T-helper 1 cell treated with Interleukin-12 subunit alpha and Interleukin-12 subunit beta and Interleukin-4 antibody, amounts not matched to agents 30 μg/mL and 1 μg/mL, for 36 hours (primary cell): ENCODE data around the gene UPB1.
"Not testable (repeated sequence)": the region's sequence is repeated elsewhere in the genome, so short reads cannot be mapped to it uniquely, and the experiment has no call there.

Experiments used
- H3K27ac Mint-ChIP-seq: one replicate; pipeline ENCODE4 v1.8.0; 2021; ENCODE audit warnings: mild to moderate bottlenecking, mixed read lengths
- H3K27me3 Mint-ChIP-seq: one replicate; pipeline ENCODE4 v1.8.0; 2021; ENCODE audit warnings: low read depth, mixed read lengths
- H3K36me3 Mint-ChIP-seq: one replicate; pipeline ENCODE4 v1.8.0; 2021; ENCODE audit warnings: low read depth, mixed read lengths
- H3K4me1 Mint-ChIP-seq: one replicate; pipeline ENCODE4 v1.8.0; 2021; ENCODE audit warnings: low read depth, mixed read lengths
- H3K4me3 Mint-ChIP-seq: one replicate; pipeline ENCODE4 v1.8.0; 2021; ENCODE audit warnings: mild to moderate bottlenecking, moderate library complexity, mixed read lengths
- H3K9me3 Mint-ChIP-seq: one replicate; pipeline ENCODE4 v1.8.0; 2021; ENCODE audit warnings: mixed read lengths

Gene UPB1

DNA sequence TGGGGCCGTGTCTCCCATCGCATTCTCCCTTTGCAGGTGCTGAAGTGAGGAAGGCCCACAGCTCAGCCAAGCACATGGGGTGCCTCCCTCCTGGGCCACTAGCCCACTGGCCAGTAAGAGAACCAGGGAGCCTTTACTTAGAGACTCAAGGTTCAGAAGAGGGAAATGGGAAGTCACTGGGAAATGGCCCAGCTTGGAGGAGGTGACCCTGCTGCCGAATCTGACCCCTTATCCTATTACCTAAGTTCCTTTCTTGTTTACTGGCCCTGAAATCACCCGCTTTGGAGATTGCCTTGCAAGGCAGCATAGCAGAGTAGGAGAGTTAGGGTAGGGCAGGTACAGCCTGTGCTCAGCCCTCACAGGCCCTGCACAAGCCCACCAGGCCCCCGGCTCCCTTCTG lies 24.4 kb downstream of the UPB1 start:
- peaks cover 5% of the 10 kb centered on the region for H3K27me3 Mint-ChIP-seq
- no peaks in the 10 kb centered on the region for H3K36me3 Mint-ChIP-seq
- H3K9me3 Mint-ChIP-seq: no peaks in the 10 kb centered on the region
- no peak overlapping the region for H3K4me3 Mint-ChIP-seq
- peaks cover 6% of the 10 kb centered on the region for H3K4me1 Mint-ChIP-seq
- H3K27ac Mint-ChIP-seq: no peak overlapping the region

DNA sequence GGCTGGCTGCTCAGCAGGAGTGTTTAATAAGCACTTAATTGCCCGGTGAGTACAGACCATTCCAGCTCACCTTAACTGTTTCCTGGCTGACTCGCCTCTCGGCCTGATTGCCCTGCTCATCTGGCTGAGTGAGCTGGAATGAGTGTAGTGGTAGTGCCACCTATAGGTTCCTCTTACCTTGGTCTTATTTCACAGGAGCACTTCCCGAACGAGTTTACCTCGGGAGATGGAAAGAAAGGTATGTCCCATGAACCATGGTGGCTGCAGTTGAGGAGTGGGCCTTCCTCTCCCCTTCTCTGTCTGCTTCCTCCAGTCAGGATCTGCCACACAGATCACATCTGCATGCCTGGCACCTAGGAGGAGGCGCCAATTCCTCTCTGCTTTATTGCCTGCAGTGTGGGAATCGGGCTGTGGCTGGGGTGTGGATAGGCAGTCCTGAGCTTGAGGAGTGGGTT lies 26.7 kb downstream of the UPB1 start:
- peaks cover 5% of the 10 kb centered on the region for H3K27me3 Mint-ChIP-seq
- H3K4me1 Mint-ChIP-seq: peaks cover 10% of the 10 kb centered on the region
- H3K9me3 Mint-ChIP-seq: no peaks in the 10 kb centered on the region
- no peak overlapping the region for H3K4me3 Mint-ChIP-seq
- no peak overlapping the region for H3K27ac Mint-ChIP-seq
- no peaks in the 10 kb centered on the region for H3K36me3 Mint-ChIP-seq

DNA sequence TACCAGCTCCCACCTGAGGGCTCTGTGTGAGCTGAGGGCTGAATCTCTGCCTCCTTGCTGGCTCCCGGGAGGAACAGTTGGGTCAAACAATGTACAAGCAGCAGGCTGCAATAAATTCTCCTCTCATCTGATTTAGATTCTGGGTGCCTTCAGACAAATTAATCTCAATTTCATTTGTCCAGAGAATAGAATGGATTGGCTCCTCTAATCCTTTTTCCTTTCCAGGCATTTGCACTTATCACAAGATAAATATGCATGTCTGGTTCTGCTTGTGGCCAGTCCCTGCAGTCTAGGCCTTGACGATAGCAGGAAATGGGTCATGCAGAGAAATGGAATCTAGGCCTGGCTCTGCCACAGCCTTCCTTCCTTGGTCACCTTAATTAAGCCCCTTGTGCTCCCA lies 28.7 kb downstream of the UPB1 start:
- Mint-ChIP-seq H3K4me3 (no peak overlapping the region), H3K27ac (no peak overlapping the region), H3K27me3 (no peaks in the 10 kb centered on the region), H3K9me3 (no peaks in the 10 kb centered on the region), H3K4me1 (peaks cover 9% of the 10 kb centered on the region), H3K36me3 (no peaks in the 10 kb centered on the region)

DNA sequence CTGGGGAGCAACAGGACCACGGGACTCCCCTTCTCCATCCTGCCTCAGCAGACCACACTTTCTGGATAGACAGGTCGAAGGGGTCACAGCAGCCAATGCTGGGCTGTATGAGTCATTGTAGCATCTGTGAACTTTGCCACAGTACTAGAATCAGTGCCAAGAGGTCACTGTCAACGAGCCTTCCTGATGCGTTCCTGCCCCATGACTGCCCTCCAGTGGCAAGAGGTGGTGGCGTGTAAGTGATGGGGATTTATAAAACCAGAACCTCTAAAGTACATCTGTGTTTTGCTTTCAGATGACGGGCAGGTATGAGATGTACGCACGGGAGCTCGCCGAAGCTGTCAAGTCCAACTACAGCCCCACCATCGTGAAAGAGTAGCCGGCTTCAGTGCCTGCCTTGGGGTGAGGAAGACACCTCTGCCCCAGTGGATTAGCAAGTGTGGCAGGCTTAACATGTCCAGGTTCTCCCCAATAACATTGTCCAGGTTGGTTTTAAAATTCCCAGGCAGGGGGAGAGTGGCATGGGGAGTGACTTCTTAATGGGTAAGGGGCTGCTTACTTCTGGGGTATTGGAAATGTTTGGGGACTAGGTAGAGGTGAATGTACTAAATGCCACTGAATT lies 30.4 kb downstream of the UPB1 start:
- H3K4me1 Mint-ChIP-seq: peaks cover 9% of the 10 kb centered on the region
- H3K4me3 Mint-ChIP-seq: no peak overlapping the region
- no peaks in the 10 kb centered on the region for H3K27me3 Mint-ChIP-seq
- H3K36me3 Mint-ChIP-seq: no peaks in the 10 kb centered on the region
- H3K9me3 Mint-ChIP-seq: no peaks in the 10 kb centered on the region
- no peak overlapping the region for H3K27ac Mint-ChIP-seq

DNA sequence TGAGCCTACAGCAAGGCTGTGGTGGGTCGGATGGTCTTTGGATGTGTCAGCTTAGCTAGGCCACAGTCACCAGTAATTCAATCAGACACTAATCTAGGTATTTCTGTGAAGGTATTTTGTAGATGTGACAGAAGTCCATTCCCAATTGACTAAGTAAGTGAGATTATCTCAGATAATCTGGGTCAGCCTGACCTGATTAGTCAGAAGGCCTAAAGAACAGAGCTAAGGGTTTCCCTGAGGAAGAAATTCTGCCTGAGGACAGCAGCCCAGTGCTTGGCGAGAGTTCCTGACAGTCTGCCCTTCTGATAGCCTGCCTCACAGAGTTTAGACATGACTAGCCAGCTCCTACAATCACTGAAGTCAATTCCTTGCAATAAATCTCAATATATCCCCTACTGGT lies 31.1 kb downstream of the UPB1 start:
- Mint-ChIP-seq H3K36me3 (no peaks in the 10 kb centered on the region), H3K27ac (no peak overlapping the region), H3K4me3 (no peak overlapping the region), H3K9me3 (no peaks in the 10 kb centered on the region), H3K4me1 (peaks cover 9% of the 10 kb centered on the region), H3K27me3 (no peaks in the 10 kb centered on the region)

DNA sequence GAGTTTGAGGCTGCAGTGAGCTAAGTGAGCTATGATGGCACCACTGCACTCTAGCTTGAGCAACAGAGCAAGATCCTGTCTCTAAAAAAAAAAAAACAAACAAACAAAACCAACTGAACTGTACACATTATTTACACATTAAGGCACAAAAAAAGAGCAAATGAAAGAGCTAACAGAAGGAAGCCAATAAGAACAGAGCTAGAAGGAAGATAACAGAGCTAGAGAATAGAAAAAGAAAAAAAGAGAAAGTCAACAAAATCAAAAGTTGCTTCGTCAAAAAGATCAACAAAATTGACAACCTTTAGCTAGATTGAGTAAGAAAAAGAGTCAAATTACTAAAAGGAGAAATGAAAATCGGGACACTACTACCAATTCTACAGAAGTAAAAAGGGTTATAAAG lies 34.8 kb downstream of the UPB1 start:
- Mint-ChIP-seq H3K27me3 (no peaks in the 10 kb centered on the region), H3K9me3 (no peaks in the 10 kb centered on the region), H3K27ac (no peak overlapping the region), H3K36me3 (no peaks in the 10 kb centered on the region), H3K4me3 (no peak overlapping the region), H3K4me1 (peaks cover 6% of the 10 kb centered on the region)

DNA sequence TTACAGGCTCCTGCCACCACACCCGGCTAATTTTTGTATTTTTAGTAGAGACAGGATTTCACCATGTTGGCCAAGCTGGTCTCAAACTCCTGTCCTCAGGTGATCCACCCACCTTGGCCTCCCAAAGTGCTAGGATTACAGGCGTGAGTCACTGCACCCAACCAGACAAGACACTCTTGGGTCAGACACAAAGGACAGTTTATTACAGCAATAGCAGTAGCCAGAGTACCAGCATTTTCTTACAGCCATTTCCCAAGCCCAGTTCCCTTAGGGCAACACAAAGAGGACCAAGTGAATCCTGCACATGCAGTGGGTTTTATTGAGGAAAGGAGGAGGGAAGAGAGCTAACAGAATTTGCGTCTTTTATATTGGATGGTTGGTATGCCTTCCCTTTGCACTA lies 35.8 kb downstream of the UPB1 start:
- H3K36me3 Mint-ChIP-seq, H3K9me3 Mint-ChIP-seq, H3K4me3 Mint-ChIP-seq, H3K4me1 Mint-ChIP-seq, H3K27ac Mint-ChIP-seq, H3K27me3 Mint-ChIP-seq: not testable (repeated sequence)

DNA sequence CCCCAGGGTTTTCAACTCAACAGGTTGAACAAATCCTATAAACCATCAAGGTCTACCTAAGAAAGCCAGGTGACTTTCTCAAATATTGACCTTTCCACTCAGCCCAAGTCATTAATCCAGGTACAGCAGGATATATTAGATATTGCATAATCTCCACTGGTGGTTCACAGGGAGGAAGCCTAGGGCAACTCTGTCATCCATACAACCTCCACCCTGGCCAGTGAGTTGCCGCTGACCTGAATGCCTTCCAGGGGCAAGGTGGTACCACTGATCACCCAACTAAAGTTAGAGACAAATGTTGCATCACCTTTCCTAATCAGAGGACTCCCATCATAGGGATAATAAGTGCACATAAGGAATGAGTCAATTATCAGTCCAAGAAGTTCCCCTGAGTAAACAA lies 36.9 kb downstream of the UPB1 start:
- no peaks in the 10 kb centered on the region for H3K27me3 Mint-ChIP-seq
- H3K27ac Mint-ChIP-seq: no peak overlapping the region
- H3K36me3 Mint-ChIP-seq: no peaks in the 10 kb centered on the region
- H3K4me1 Mint-ChIP-seq: no peaks in the 10 kb centered on the region
- H3K9me3 Mint-ChIP-seq: no peaks in the 10 kb centered on the region
- H3K4me3 Mint-ChIP-seq: no peak overlapping the region

DNA sequence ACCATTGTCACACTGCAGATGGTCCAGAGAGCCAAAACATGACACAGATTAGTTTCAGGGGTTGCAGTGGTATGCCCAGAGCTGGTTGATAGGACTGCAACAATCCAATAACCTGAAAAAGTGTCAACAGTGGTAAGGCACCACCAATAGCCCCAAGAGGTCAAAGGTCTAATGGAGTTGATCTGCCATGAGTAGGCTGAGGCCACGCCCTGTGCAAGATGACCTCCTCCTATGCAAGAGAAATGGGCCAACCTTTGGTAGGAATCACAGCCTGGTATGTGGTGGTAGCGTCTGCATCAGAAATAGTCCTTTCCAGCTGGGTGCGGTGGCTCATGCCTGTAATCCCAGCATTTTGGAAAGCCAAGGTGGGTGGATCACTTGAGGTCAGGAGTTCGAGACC lies 40.2 kb downstream of the UPB1 start:
- H3K4me3 Mint-ChIP-seq: no peak overlapping the region
- H3K4me1 Mint-ChIP-seq: no peaks in the 10 kb centered on the region
- no peaks in the 10 kb centered on the region for H3K27me3 Mint-ChIP-seq
- no peaks in the 10 kb centered on the region for H3K9me3 Mint-ChIP-seq
- no peak overlapping the region for H3K27ac Mint-ChIP-seq
- H3K36me3 Mint-ChIP-seq: peaks cover 7% of the 10 kb centered on the region

DNA sequence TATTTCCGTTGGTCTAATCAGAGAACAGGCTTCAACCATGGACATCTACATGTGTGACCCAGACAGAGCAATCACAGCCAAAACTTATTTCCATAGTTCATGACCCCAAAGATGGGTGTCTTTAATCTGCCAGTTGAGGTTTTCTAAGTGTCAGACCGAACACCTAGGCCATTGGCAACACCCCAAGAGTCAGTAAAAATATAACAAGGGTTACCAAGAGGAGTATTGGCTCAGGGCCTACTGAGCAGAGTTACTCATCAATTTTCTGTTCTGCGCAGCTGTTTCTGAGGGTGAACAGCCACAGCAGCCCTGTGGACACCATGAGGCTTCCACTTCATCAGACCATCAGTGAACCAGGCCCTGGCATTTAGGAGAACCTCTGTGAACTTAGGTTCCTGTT lies 41.0 kb downstream of the UPB1 start:
- Mint-ChIP-seq H3K4me1 (no peaks in the 10 kb centered on the region), H3K27ac (no peak overlapping the region), H3K36me3 (peaks cover 13% of the 10 kb centered on the region), H3K4me3 (no peak overlapping the region), H3K9me3 (no peaks in the 10 kb centered on the region), H3K27me3 (no peaks in the 10 kb centered on the region)

DNA sequence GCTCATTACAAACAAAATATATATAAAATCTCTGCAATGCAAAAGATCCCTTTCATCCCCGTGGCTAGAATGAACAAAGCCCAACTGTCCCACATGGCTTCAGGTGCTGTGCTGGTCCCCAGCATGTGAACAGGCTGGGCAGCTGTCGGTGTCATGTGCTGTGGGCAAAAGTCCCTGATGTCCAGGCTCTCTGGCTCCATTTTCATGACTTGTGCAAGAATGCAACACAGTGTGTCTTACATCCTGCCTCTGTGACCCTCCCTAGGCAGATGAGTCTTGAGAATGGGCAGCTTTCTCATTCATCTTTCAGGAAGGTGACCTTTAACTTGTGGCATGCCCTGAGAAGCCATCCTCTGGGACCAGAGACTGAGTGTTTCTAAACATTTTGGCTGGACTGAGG lies 45.3 kb downstream of the UPB1 start:
- Mint-ChIP-seq H3K36me3 (peaks cover 20% of the 10 kb centered on the region), H3K4me3 (no peak overlapping the region), H3K9me3 (no peaks in the 10 kb centered on the region)

DNA sequence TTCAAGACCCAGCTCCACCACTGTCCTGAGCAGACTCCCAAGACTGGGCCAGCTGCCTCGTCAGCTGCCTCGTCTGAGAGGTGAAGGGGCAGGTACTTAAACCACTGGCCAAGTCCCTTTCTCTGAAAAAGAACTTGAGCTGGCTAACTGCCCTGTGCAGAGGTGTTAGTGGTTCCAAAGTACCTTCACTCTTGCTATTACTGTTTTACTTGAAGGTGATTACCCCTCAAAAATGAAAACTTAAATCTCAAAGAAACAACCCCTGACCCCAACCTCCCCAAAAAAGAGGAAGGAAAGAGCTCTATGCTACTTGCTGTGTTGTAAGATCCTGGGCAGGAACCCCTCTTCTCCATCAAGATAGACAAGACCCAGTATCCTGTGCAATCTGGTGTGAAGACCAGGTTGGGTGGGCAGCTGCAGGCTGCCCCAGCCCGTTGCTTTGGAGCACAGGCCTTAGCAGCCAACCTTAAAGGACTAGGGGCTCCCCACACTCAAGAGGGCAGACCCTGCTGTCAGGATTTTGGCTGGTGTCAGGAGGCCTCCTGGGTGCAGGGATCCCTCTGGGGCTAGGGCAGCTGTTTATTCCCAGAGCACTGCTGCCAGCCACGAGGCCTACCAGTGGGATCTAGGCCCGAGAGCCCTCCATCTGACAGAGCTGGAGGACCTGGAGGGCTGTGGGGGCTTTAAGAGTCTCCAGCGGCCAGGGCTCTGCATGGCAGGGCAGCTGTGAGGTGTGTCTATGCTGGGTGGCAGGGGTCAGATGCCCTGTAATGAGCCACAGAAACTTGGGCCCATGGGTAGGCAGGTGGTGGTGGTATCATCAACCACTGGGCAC lies 46.8 kb downstream of the UPB1 start:
- Mint-ChIP-seq H3K27me3 (no peaks in the 10 kb centered on the region), H3K9me3 (no peaks in the 10 kb centered on the region), H3K36me3 (peaks cover 25% of the 10 kb centered on the region), H3K4me1 (no peaks in the 10 kb centered on the region), H3K27ac (no peak overlapping the region), H3K4me3 (no peak overlapping the region)

More for the DNA sequence above, 45.3 kb downstream of the UPB1 start:
- H3K27ac Mint-ChIP-seq: no peak overlapping the region
- no peaks in the 10 kb centered on the region for H3K4me1 Mint-ChIP-seq
- H3K27me3 Mint-ChIP-seq: no peaks in the 10 kb centered on the region

DNA sequence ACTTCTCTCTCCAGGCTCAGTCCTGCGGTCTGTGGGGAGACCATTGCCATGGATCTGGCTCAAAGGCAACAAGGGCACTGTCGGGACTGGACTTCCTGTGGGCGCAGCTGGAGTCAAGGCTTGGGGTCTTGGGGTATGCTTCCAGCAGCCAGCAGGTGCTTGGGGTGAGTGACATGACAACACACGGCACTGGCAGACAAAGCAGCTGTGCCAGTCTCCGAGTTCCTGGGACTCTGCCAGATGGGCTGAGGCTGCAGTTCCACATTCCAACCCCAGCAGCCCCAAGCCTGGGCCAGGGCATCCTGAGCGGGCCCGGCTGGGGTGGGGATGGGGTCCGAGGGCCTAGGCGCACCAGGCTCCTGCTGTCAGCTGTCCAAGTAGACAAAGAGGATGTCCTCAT lies 47.5 kb downstream of the UPB1 start:
- peaks cover 32% of the 10 kb centered on the region for H3K36me3 Mint-ChIP-seq
- no peaks in the 10 kb centered on the region for H3K4me1 Mint-ChIP-seq

DNA sequence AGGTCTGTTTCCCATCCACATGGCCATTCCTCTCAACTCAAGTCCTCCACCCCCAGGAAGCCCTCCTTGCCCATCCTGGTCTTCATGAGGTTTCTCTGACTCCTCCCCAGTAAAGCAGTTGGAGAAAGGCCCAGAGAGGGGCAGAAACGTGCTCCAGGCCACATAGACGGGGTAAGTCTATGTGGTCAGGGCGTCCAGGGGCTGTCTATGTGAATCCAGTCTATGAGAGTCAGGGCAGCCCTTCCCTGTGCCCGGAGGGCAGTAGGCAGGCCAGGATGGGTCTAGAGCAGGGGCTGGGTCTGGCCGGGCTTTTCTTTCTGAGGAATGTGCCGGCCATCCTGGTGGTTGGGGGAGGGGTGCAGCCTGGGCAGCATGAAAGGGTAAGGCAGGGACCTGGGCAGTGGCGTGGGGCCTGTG lies 48.1 kb downstream of the UPB1 start:
- no peaks in the 10 kb centered on the region for H3K4me1 Mint-ChIP-seq
- peaks cover 35% of the 10 kb centered on the region for H3K36me3 Mint-ChIP-seq

More for the DNA sequence above, 47.5 kb downstream of the UPB1 start:
- no peak overlapping the region for H3K27ac Mint-ChIP-seq
- H3K9me3 Mint-ChIP-seq: no peaks in the 10 kb centered on the region
- H3K4me3 Mint-ChIP-seq: no peak overlapping the region
- H3K27me3 Mint-ChIP-seq: no peaks in the 10 kb centered on the region

DNA sequence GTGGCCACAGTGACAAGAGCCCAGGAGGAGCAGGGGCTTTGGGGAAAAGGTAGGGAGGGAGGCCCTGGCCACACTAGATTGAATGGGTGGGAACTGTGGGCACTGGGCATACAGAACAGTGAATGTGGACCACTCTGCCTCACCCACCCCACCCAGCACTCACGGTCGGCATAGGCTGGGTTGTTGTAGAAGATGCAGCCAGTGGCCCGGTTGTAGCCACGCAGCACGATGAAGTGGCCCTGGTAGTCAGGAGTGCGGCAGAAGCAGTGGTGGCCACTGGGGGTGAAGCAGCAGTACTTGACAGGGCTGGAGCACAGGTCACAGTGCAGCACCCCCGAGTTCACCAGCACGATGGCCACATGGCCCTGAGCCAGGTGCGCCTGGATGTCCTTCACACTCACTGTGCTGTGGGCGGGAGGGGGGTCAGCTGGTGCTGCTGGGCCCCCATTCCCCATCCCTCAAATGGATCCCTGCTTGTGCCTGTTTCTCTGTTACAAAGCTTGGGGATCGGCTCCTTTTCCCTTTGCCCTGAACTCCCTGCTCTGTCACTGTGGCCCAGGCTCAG lies 48.6 kb downstream of the UPB1 start:
- no peak overlapping the region for H3K4me3 Mint-ChIP-seq
- H3K27me3 Mint-ChIP-seq: no peaks in the 10 kb centered on the region
- H3K4me1 Mint-ChIP-seq: no peaks in the 10 kb centered on the region
- H3K36me3 Mint-ChIP-seq: peaks cover 35% of the 10 kb centered on the region
- no peaks in the 10 kb centered on the region for H3K9me3 Mint-ChIP-seq
- no peak overlapping the region for H3K27ac Mint-ChIP-seq

More for the DNA sequence above, 48.1 kb downstream of the UPB1 start:
- Mint-ChIP-seq H3K27me3 (no peaks in the 10 kb centered on the region), H3K27ac (no peak overlapping the region), H3K9me3 (no peaks in the 10 kb centered on the region), H3K4me3 (no peak overlapping the region)
